ENCODE results near the gene KANSL1. TPM values are rescaled to one million over a fixed set of nuclear protein-coding genes. Genes with fewer than 3 reads are reported as not detected.

The KANSL1 gene
- total and polyA plus RNA-seq, 7 experiments from 2014 or later = 17.4 to 230 (median 163) TPM

DNA sequence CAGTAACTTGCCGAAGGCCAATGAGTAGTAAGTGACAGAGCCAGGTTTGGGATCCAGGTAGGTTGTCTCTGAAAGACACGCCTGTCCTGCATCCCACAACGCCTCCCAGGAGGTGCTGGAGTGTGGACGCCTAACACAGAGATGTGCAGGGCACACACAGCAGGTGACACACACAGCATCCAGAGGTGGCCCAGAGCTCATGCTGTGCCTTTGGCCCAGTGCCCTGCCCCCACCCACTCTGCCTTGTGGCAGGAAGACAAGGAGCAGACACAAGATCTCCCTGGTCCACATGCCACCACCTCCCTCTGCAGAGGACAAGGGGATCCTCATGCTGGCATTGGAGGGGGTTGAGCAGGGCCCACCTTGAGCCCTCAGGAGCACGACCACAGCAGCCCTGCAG lies 208.9 kb downstream of the KANSL1 start:
- no peaks in the 10 kb centered on the region for H3K27me3 ChIP-seq (ENCODE audit: control insufficient read depth in 2 of 2, insufficient read depth in 2 of 2, low read length in 2 of 2)
- ChIA-PET CTCF (no interaction called here), POLR2A (no interaction called here)
- no peaks in the 10 kb centered on the region for H3K9me3 ChIP-seq (ENCODE audit: control insufficient read depth in 2 of 3, low read length in 3 of 3)
- H3K27ac ChIP-seq (ENCODE audit: low read depth, low read length) = no peak overlapping the region
- no peaks in the 10 kb centered on the region for H3K4me1 Mint-ChIP-seq
- no peaks in the 10 kb centered on the region for H3K36me3 Mint-ChIP-seq
- no peak for DNase-seq
- ATAC-seq = no peak
- no peak overlapping the region for H3K4me3 ChIP-seq (ENCODE audit: low read length)
- H3K36me3 ChIP-seq (ENCODE audit: control insufficient read depth in 2 of 3, insufficient read depth in 3 of 3, low read length in 3 of 3) = no peaks in the 10 kb centered on the region
- H3K9me3 Mint-ChIP-seq = peaks cover 0 to 1% (median 0%) of the 10 kb centered on the region in 11 donors
- H3K27me3 Mint-ChIP-seq = peaks cover 0 to 9% (median 0%) of the 10 kb centered on the region in 5 donors
- intact Hi-C loops (cut with micrococcal nuclease) = no loop called here
- no peaks in the 10 kb centered on the region for H3K4me1 ChIP-seq (ENCODE audit: control insufficient read depth in 2 of 2, insufficient read depth in 2 of 2, low read length in 2 of 2)
- H3K4me3 Mint-ChIP-seq = no peak overlapping the region
- H3K27ac Mint-ChIP-seq = no peak overlapping the region

DNA sequence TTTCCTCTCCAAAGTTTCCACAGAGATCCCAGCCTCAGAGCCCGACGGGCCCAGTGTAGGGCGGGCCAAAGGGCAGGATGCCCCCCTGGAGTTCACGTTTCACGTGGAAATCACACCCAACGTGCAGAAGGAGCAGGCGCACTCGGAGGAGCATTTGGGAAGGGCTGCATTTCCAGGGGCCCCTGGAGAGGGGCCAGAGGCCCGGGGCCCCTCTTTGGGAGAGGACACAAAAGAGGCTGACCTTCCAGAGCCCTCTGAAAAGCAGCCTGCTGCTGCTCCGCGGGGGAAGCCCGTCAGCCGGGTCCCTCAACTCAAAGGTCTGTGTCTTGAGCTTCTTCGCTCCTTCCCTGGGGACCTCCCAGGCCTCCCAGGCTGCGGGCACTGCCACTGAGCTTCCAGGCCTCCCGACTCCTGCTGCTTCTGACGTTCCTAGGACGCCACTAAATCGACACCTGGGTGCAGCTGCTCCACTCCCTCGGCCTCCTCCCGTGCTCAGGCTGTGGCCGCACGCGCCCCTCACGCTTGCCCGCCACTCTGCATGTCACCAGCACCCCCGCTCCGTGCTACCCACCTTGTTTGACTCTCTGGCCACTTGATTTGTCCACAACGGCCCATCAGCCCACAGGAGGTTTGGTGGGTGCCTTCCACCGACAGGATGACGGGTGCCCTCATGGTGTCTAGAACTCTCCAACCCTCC lies 209.5 kb downstream of the KANSL1 start:
- Mint-ChIP-seq H3K36me3 (no peaks in the 10 kb centered on the region), H3K9me3 (peaks cover 0 to 1% (median 0%) of the 10 kb centered on the region in 11 donors), H3K4me1 (no peaks in the 10 kb centered on the region), H3K27me3 (peaks cover 0 to 7% (median 0%) of the 10 kb centered on the region in 5 donors), H3K27ac (no peak overlapping the region), H3K4me3 (no peak overlapping the region)
- Histone ChIP-seq H3K27me3 (ENCODE audit: control insufficient read depth in 2 of 2, insufficient read depth in 2 of 2, low read length in 2 of 2) (no peaks in the 10 kb centered on the region), H3K4me1 (ENCODE audit: control insufficient read depth in 2 of 2, insufficient read depth in 2 of 2, low read length in 2 of 2) (no peaks in the 10 kb centered on the region), H3K4me3 (ENCODE audit: low read length) (no peak overlapping the region), H3K9me3 (ENCODE audit: control insufficient read depth in 2 of 3, low read length in 3 of 3) (no peaks in the 10 kb centered on the region), H3K36me3 (ENCODE audit: control insufficient read depth in 2 of 3, insufficient read depth in 3 of 3, low read length in 3 of 3) (no peaks in the 10 kb centered on the region), H3K27ac (ENCODE audit: low read depth, low read length) (no peak overlapping the region)
- intact Hi-C loops (cut with micrococcal nuclease) = no loop called here
- CTCF ChIA-PET = no interaction called here
- ATAC-seq = no peak
- no peak for DNase-seq
- POLR2A ChIA-PET = no interaction called here

GRCh38 chr17:45982791-45983613 lies 210.2 kb downstream of the KANSL1 start:
- no peaks in the 10 kb centered on the region for H3K4me1 ChIP-seq (ENCODE audit: control insufficient read depth in 2 of 2, insufficient read depth in 2 of 2, low read length in 2 of 2)
- H3K9me3 ChIP-seq (ENCODE audit: control insufficient read depth in 2 of 3, low read length in 3 of 3) = no peaks in the 10 kb centered on the region
- DNase-seq = no peak
- H3K27me3 ChIP-seq (ENCODE audit: control insufficient read depth in 2 of 2, insufficient read depth in 2 of 2, low read length in 2 of 2) = no peaks in the 10 kb centered on the region
- intact Hi-C loops (cut with micrococcal nuclease) = no loop called here
- ChIA-PET CTCF (no interaction called here), POLR2A (no interaction called here)
- H3K4me3 ChIP-seq (ENCODE audit: low read length) = no peak overlapping the region
- H3K36me3 Mint-ChIP-seq = no peaks in the 10 kb centered on the region
- H3K4me1 Mint-ChIP-seq = no peaks in the 10 kb centered on the region
- H3K4me3 Mint-ChIP-seq = no peak overlapping the region
- no peak overlapping the region for H3K27ac ChIP-seq (ENCODE audit: low read depth, low read length)
- ATAC-seq = no peak
- H3K9me3 Mint-ChIP-seq = peaks cover 0 to 1% (median 0%) of the 10 kb centered on the region in 11 donors
- H3K27ac Mint-ChIP-seq = no peak overlapping the region
- H3K27me3 Mint-ChIP-seq = peaks cover 0 to 6% (median 0%) of the 10 kb centered on the region in 5 donors
- no peaks in the 10 kb centered on the region for H3K36me3 ChIP-seq (ENCODE audit: control insufficient read depth in 2 of 3, insufficient read depth in 3 of 3, low read length in 3 of 3)

GRCh38 chr17:45981306-45981705 lies 211.9 kb downstream of the KANSL1 start:
- Histone ChIP-seq H3K9me3 (ENCODE audit: control insufficient read depth in 2 of 3, low read length in 3 of 3) (no peaks in the 10 kb centered on the region), H3K27ac (ENCODE audit: low read depth, low read length) (no peak overlapping the region), H3K4me3 (ENCODE audit: low read length) (no peak overlapping the region), H3K4me1 (ENCODE audit: control insufficient read depth in 2 of 2, insufficient read depth in 2 of 2, low read length in 2 of 2) (no peaks in the 10 kb centered on the region), H3K27me3 (ENCODE audit: control insufficient read depth in 2 of 2, insufficient read depth in 2 of 2, low read length in 2 of 2) (no peaks in the 10 kb centered on the region), H3K36me3 (ENCODE audit: control insufficient read depth in 2 of 3, insufficient read depth in 3 of 3, low read length in 3 of 3) (no peaks in the 10 kb centered on the region)
- Mint-ChIP-seq H3K4me1 (no peaks in the 10 kb centered on the region), H3K36me3 (no peaks in the 10 kb centered on the region), H3K27ac (no peak overlapping the region), H3K9me3 (peaks cover 0 to 1% (median 0%) of the 10 kb centered on the region in 11 donors), H3K4me3 (no peak overlapping the region), H3K27me3 (peaks cover 0 to 6% (median 0%) of the 10 kb centered on the region in 5 donors)
- ChIA-PET CTCF (no interaction called here), POLR2A (no interaction called here)
- no peak for ATAC-seq
- DNase-seq = no peak
- intact Hi-C loops (cut with micrococcal nuclease) = no loop called here

GRCh38 chr17:45980855-45981254 lies 212.4 kb downstream of the KANSL1 start:
- H3K27me3 ChIP-seq (ENCODE audit: control insufficient read depth in 2 of 2, insufficient read depth in 2 of 2, low read length in 2 of 2) = no peaks in the 10 kb centered on the region
- no peaks in the 10 kb centered on the region for H3K4me1 Mint-ChIP-seq
- DNase-seq = no peak
- no peak overlapping the region for H3K27ac ChIP-seq (ENCODE audit: low read depth, low read length)
- no peaks in the 10 kb centered on the region for H3K9me3 ChIP-seq (ENCODE audit: control insufficient read depth in 2 of 3, low read length in 3 of 3)
- peaks cover 0 to 1% (median 0%) of the 10 kb centered on the region in 11 donors for H3K9me3 Mint-ChIP-seq
- no peak overlapping the region for H3K4me3 ChIP-seq (ENCODE audit: low read length)
- ChIA-PET CTCF (no interaction called here), POLR2A (no interaction called here)
- intact Hi-C loops (cut with micrococcal nuclease) = no loop called here
- H3K4me3 Mint-ChIP-seq = no peak overlapping the region
- H3K36me3 ChIP-seq (ENCODE audit: control insufficient read depth in 2 of 3, insufficient read depth in 3 of 3, low read length in 3 of 3) = no peaks in the 10 kb centered on the region
- ATAC-seq = no peak
- no peak overlapping the region for H3K27ac Mint-ChIP-seq
- H3K4me1 ChIP-seq (ENCODE audit: control insufficient read depth in 2 of 2, insufficient read depth in 2 of 2, low read length in 2 of 2) = no peaks in the 10 kb centered on the region
- no peaks in the 10 kb centered on the region for H3K36me3 Mint-ChIP-seq
- peaks cover 0 to 4% (median 0%) of the 10 kb centered on the region in 5 donors for H3K27me3 Mint-ChIP-seq

Other genes starting within 250 kb of the KANSL1 start
- not detected for gene STH, start 194.2 kb downstream of the KANSL1 start, total RNA-seq
- gene STH, start 194.2 kb downstream of the KANSL1 start, polyA plus RNA-seq = not detected
- 10 to 100 TPM in 3 of 5 experiments, 1 to 10 TPM in 2; 4.1 to 15.6 (median 11.5) TPM for gene LRRC37A, start 101.7 kb upstream of the KANSL1 start, total RNA-seq
- gene LRRC37A, start 101.7 kb upstream of the KANSL1 start, polyA plus RNA-seq = 1 to 10 TPM in 1 of 2 donors, under 1 TPM in 1; 0.85 to 2.1 TPM
- gene ARL17B, start 168.3 kb upstream of the KANSL1 start, total RNA-seq = 10 to 100 TPM; 19.5 to 49.1 (median 34.3) TPM
- 10 to 100 TPM; 34.0 to 39.2 TPM for gene ARL17B, start 168.3 kb upstream of the KANSL1 start, polyA plus RNA-seq